ENCODE data around the gene XKR8. TPM values are rescaled to one million over a fixed set of nuclear protein-coding genes. Genes with fewer than 3 reads are reported as not detected.
"Not testable (repeated sequence)": the region's sequence is repeated elsewhere in the genome, so short reads cannot be mapped to it uniquely, and the experiment has no call there.

Gene XKR8
- total RNA-seq, 1 donor from 2014 or later = 2.4 TPM

DNA sequence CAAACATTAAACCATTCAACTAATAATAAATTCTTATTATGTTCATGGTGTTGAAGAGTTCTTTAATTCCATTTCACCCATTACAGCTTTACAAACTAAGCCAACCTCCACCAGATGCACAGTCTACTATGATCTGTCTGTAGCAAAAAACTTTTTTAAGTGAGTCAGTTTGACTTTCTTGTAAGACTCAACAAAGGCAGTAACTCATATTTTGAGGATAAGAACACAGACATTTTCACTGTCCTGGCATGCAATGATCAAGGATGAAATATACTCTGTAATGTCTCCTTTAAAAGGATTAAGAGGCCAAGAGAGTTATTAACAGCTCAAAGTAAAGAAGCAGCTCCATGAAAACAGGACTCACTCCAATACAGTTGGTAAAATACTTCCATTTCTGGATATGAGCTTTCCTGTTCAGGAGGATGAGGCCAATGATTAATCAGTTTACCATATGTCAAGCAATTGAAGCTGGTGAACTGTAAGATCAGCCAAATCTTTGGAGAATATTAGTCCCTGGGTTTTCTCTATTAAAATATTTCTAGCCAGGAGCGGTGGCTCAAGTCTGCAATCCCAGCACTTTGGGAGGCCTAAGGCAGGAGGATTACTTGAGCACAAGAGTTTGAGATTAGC is 20.6 kb downstream of the XKR8 start:
- DNase-seq (ENCODE audit: low spot score in 2 of 2) (no peak), FAIRE-seq (no peak)

DNA sequence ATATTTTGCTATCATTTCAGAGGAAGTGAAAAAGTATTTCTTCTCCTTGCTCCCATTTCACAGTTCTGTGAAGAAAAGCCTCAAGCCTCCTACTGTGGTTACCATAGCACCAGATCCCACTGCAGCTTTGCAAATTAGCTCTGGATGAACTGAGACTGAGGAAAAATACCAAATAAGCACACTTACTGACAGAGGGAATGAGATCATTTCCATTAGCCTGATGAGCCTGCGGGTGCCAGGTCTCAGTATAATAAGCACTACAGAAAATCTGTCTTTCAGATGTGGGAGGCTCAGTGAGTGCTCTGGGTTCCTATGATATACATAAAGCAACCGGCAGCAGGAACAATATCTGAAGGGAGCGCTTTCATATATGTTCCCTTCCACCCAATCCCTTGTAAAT is 21.4 kb downstream of the XKR8 start:
- DNase-seq (ENCODE audit: low spot score in 2 of 2) (no peak), FAIRE-seq (no peak)

DNA sequence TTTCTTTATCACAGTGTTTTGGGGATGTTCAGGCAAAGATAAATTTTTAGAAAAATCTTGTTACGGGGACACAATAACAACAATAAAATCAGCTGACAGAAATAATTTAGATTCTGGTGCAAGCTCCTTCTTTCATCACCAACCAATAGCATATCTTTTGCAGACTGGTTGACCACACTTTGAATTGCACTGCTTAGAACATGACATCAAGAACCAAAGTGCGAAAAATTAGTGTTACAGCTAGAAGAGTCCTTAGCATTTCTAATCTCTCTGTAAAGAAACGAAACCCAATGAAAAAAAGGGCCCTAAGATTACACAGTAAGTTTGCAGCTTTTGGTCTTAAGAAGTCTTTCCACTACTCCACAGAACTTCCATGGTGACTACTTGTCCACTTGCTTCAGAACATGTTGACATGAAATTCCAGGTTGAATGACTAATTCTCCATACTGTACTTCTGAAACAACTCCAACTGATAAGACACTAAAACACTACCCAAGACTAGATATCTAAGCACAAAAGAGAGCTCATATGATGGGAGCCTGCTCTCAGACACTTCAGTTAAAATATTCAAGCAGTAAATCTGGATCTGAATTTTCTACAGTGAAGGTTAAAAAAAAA is 31.3 kb downstream of the XKR8 start:
- DNase-seq (ENCODE audit: low spot score in 2 of 2) = no peak
- FAIRE-seq = no peak

DNA sequence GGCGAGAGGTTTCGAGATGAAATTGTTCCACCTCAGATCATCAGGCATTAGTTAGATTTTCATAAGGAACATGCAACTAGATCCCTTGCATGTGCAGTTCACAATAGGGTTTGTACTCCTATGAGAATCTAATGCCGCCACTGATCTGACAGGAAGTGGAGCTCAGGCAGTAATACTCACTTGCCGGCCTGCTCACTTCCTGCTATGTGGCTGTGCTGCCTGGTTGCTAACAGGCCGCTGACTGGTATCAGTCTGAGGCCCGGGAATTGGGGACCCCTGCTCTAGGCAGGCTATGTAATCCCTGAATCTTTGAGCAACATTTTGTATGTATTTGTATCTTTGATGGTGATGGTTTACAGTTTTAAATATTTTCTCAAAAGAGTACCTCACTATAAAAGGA is 32.5 kb downstream of the XKR8 start:
- FAIRE-seq (no peak), DNase-seq (ENCODE audit: low spot score in 2 of 2) (no peak)

GRCh38 chr1:27993241-27993640 is 33.5 kb downstream of the XKR8 start:
- DNase-seq (ENCODE audit: low spot score in 2 of 2) (no peak), FAIRE-seq (no peak)

- FAIRE-seq (no peak), DNase-seq (ENCODE audit: low spot score in 2 of 2) (no peak)
Measured at GRCh38 chr1:27994060-27994459, 34.3 kb downstream of the XKR8 start.

GRCh38 chr1:27994526-27994925 is 34.8 kb downstream of the XKR8 start:
- DNase-seq (ENCODE audit: low spot score in 2 of 2); FAIRE-seq: not testable (repeated sequence)

DNA sequence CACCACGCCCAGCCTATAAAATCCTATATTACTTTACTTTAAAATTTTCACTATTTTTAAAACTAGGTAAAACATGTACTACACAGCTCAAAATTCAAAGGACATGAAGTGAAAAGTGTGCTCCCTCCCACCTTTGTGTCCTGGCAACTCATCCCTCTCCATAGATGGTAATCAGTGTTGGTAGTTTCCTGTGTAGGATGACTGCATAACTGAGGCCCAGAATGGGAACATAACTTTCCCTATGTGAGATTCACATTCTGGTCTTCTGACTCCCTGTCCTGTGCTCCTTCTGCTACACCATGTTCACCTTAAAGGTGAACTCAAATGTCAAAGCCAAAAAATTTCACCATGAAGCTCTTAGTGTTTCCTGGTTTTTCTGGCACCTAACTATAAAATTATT is 39.3 kb downstream of the XKR8 start:
- FAIRE-seq (no peak), DNase-seq (ENCODE audit: low spot score in 2 of 2) (no peak)

- no peak for DNase-seq (ENCODE audit: low spot score in 2 of 2)
- no peak for FAIRE-seq
Measured at GRCh38 chr1:28002600-28002999, 42.8 kb downstream of the XKR8 start.

GRCh38 chr1:28003117-28003516 is 43.3 kb downstream of the XKR8 start:
- FAIRE-seq; DNase-seq (ENCODE audit: low spot score in 2 of 2): not testable (repeated sequence)

DNA sequence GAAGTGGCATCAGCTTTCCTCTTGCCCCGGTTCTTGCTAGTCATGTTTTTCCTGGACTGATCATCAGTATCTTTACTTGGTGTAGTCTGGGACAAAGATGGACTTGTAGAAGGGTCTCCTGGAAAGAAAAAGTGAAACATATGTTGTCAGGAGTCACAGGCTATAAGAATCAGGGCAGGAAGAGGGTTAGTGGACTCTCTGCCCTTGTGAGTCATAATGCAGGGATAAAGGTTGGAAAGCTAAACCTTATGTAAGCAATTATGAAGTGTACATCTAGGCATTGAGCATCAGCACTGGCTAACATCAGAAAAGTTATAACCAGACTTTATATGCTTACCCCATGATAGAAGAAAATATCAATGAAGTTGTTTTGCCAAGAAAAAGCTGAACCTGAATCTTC is 51.2 kb downstream of the XKR8 start:
- DNase-seq (ENCODE audit: low spot score in 2 of 2) = no peak
- no peak for FAIRE-seq

Other genes with a start within 250 kb of the XKR8 start
- 20.0 TPM for gene FAM76A, start 234.0 kb upstream of the XKR8 start, total RNA-seq
- 175 TPM for gene STX12, start 186.8 kb upstream of the XKR8 start, total RNA-seq
- 80.7 TPM for gene PPP1R8, start 129.2 kb upstream of the XKR8 start, total RNA-seq
- gene THEMIS2, start 87.4 kb upstream of the XKR8 start, total RNA-seq = 3.7 TPM
- 86.8 TPM for gene RPA2, start 45.4 kb upstream of the XKR8 start, total RNA-seq
- 0.82 TPM for gene SMPDL3B, start 25.0 kb upstream of the XKR8 start, total RNA-seq
- 9.4 TPM for gene EYA3, start 128.6 kb downstream of the XKR8 start, total RNA-seq
- gene PTAFR, start 216.7 kb downstream of the XKR8 start, total RNA-seq = 1.2 TPM

Measured in frontal cortex (tissue), 4 donors.